Esophagus squamous epithelium (tissue), 4 donors: ENCODE measurements around the gene AK8.

Source experiments
- POLR2A ChIP-seq, 4 donors: fragments of 450-650 bp; IDR thresholded peaks; one replicate each; pipeline ENCODE4 v1.6.1; 2017; ENCODE audit warnings: antibody characterized with exemption in 4 of 4, mild to moderate bottlenecking in 4 of 4, moderate library complexity in 3 of 4
- TF ChIP-seq, protein P1 (sequence below), 6 experiments: fragments of 450-650 bp in 4 of 6; fragments of 200-600 bp in 2 of 6; sonication (generic) in 2 of 6; IDR thresholded peaks; one replicate each; pipeline ENCODE4 v1.5.1; 2016 to 2019; ENCODE audit warnings: antibody characterized with exemption in 6 of 6, mild to moderate bottlenecking in 4 of 6, moderate library complexity in 4 of 6

DNA sequence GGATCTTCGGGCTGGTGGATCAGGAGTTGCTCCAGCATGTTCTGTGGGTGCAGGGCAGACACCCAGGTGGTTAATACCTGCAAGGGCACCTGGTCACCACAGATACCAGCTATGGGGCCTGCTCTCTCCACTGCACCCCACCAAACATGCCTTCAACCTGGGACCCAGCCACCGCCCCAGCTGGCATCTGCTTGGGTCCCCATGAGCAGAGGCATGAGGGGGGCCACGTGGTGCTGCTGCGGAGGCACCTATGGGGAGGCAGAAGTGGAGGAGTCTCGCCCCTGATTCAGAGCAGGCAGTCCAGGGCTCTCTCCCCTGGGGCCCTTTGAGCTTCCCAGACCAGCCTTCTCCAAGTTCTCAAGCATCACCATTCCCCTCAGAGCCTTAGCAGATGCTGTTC is 2.9 kb downstream of the AK8 start:
- TF ChIP-seq, protein P1, sequence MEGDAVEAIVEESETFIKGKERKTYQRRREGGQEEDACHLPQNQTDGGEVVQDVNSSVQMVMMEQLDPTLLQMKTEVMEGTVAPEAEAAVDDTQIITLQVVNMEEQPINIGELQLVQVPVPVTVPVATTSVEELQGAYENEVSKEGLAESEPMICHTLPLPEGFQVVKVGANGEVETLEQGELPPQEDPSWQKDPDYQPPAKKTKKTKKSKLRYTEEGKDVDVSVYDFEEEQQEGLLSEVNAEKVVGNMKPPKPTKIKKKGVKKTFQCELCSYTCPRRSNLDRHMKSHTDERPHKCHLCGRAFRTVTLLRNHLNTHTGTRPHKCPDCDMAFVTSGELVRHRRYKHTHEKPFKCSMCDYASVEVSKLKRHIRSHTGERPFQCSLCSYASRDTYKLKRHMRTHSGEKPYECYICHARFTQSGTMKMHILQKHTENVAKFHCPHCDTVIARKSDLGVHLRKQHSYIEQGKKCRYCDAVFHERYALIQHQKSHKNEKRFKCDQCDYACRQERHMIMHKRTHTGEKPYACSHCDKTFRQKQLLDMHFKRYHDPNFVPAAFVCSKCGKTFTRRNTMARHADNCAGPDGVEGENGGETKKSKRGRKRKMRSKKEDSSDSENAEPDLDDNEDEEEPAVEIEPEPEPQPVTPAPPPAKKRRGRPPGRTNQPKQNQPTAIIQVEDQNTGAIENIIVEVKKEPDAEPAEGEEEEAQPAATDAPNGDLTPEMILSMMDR (IDR thresholded peaks at IDR 0.05): no peak
- TF ChIP-seq POLR2A (IDR thresholded peaks at IDR 0.05): no peak
